Measurements from ENCODE around the gene GSTO2.

GSTO2 gene

GRCh38 chr10:104268713-104269645 lies at the start of gene GSTO2:
Gene GSTO2, plus strand, starts transcription at chr10:104269184. Its CDS starts 5,732 bp downstream, at chr10:104274916.
- Histone ChIP-seq H3K4me3 (ENCODE audit: low read length) (peak within 1 kb of the TSS; percentile 81), H3K9me2 (replicated peaks; ENCODE audit: control insufficient read depth, low read length) (no peaks in the 10 kb centered on the region), H3K79me2 (ENCODE audit: control insufficient read depth, low read length) (peaks cover 46% of the 10 kb centered on the region), H3K4me2 (ENCODE audit: low read length) (peak within 1 kb of the TSS; percentile 68), H3K27ac (ENCODE audit: low read depth, low read length) (peak within 1 kb of the TSS; percentile 34; the same call in 1 of the 2 replicates), H3F3A (ENCODE audit: control insufficient read depth, insufficient read depth) (peaks cover 11% of the 10 kb centered on the region), H3K9me3 (ENCODE audit: control insufficient read depth, insufficient read depth, low read length) (no peaks in the 10 kb centered on the region), H3K36me3 (ENCODE audit: control insufficient read depth, low read length) (peaks cover 47% of the 10 kb centered on the region), H3K27me3 (ENCODE audit: control insufficient read depth, low read length) (0 out of 2 replicates have a peak, but pooled peaks cover under 1% of the 10 kb centered on the region), H4K20me1 (ENCODE audit: control insufficient read depth, insufficient read depth, low read depth, low read length) (no peaks in the 10 kb centered on the region), H3K4me1 (ENCODE audit: control insufficient read depth, low read length) (peaks cover 17% of the 10 kb centered on the region)
- TF ChIP-seq EZH2phosphoT487 (IDR thresholded peaks at IDR 0.05; ENCODE audit: borderline replicate concordance, low read length) (no peak), CTCF (IDR thresholded peaks at IDR 0.05; ENCODE audit: low read depth, low read length, poor library complexity, severe bottlenecking) (no peak)

GRCh38 chr10:104220522-104220921 lies 48.5 kb upstream of the GSTO2 start:
- Histone ChIP-seq H3K79me2 (ENCODE audit: control insufficient read depth, low read length) (no peaks in the 10 kb centered on the region), H3K9me3 (ENCODE audit: control insufficient read depth, insufficient read depth, low read length) (no peaks in the 10 kb centered on the region), H3F3A (ENCODE audit: control insufficient read depth, insufficient read depth) (no peaks in the 10 kb centered on the region), H3K4me2 (ENCODE audit: low read length) (no peak overlapping the region), H3K27me3 (ENCODE audit: control insufficient read depth, low read length) (peaks cover 22% of the 10 kb centered on the region), H3K36me3 (ENCODE audit: control insufficient read depth, low read length) (no peaks in the 10 kb centered on the region), H3K27ac (ENCODE audit: low read depth, low read length) (no peak overlapping the region), H3K4me3 (ENCODE audit: low read length) (no peak overlapping the region), H4K20me1 (ENCODE audit: control insufficient read depth, insufficient read depth, low read depth, low read length) (no peaks in the 10 kb centered on the region), H3K4me1 (ENCODE audit: control insufficient read depth, low read length) (no peaks in the 10 kb centered on the region), H3K9me2 (replicated peaks; ENCODE audit: control insufficient read depth, low read length) (no peaks in the 10 kb centered on the region)
- TF ChIP-seq EZH2phosphoT487 (IDR thresholded peaks at IDR 0.05; ENCODE audit: borderline replicate concordance, low read length) (no peak), CTCF (IDR thresholded peaks at IDR 0.05; ENCODE audit: low read depth, low read length, poor library complexity, severe bottlenecking) (no peak)

GRCh38 chr10:104223304-104223703 lies 45.7 kb upstream of the GSTO2 start:
- H3K27me3 ChIP-seq (ENCODE audit: control insufficient read depth, low read length) = peaks cover 20% of the 10 kb centered on the region
- no peaks in the 10 kb centered on the region for H4K20me1 ChIP-seq (ENCODE audit: control insufficient read depth, insufficient read depth, low read depth, low read length)
- H3K4me1 ChIP-seq (ENCODE audit: control insufficient read depth, low read length) = no peaks in the 10 kb centered on the region
- H3K9me3 ChIP-seq (ENCODE audit: control insufficient read depth, insufficient read depth, low read length) = no peaks in the 10 kb centered on the region
- no peaks in the 10 kb centered on the region for H3F3A ChIP-seq (ENCODE audit: control insufficient read depth, insufficient read depth)
- H3K9me2 ChIP-seq (replicated peaks; ENCODE audit: control insufficient read depth, low read length) = no peaks in the 10 kb centered on the region
- H3K79me2 ChIP-seq (ENCODE audit: control insufficient read depth, low read length) = no peaks in the 10 kb centered on the region
- no peak overlapping the region for H3K4me3 ChIP-seq (ENCODE audit: low read length)
- no peak overlapping the region for H3K27ac ChIP-seq (ENCODE audit: low read depth, low read length)
- TF ChIP-seq EZH2phosphoT487 (IDR thresholded peaks at IDR 0.05; ENCODE audit: borderline replicate concordance, low read length) = no peak
- TF ChIP-seq CTCF (IDR thresholded peaks at IDR 0.05; ENCODE audit: low read depth, low read length, poor library complexity, severe bottlenecking) = no peak
- no peak overlapping the region for H3K4me2 ChIP-seq (ENCODE audit: low read length)
- no peaks in the 10 kb centered on the region for H3K36me3 ChIP-seq (ENCODE audit: control insufficient read depth, low read length)

Data from DOHH2 (cell line).